Subcutaneous abdominal adipose tissue (tissue), 5 donors: ENCODE data around the gene SLC37A1.

ENCODE experiments used
- H3K27ac ChIP-seq: one replicate; pipeline ENCODE4 v1.7.0; 2013; ENCODE audit warnings: low read depth, mild to moderate bottlenecking, inconsistent platforms, low read length, moderate library complexity
- H3K27me3 ChIP-seq, 5 donors: one replicate each; pipeline ENCODE4 v1.7.0; 2013; ENCODE audit warnings: low read length in 5 of 5, inconsistent platforms in 1 of 5; ENCODE audit not compliant: control insufficient read depth in 5 of 5, insufficient read depth in 4 of 5
- H3K36me3 ChIP-seq, 5 donors: one replicate each; pipeline ENCODE4 v1.7.0; 2013; ENCODE audit warnings: low read length in 5 of 5; ENCODE audit not compliant: control insufficient read depth in 5 of 5, insufficient read depth in 5 of 5
- H3K4me1 ChIP-seq, 5 donors: one replicate each; pipeline ENCODE4 v1.7.0; 2013; ENCODE audit warnings: low read length in 5 of 5, mild to moderate bottlenecking in 3 of 5, moderate library complexity in 1 of 5; ENCODE audit not compliant: control insufficient read depth in 5 of 5, insufficient read depth in 5 of 5
- H3K4me3 ChIP-seq, 5 donors: one replicate each; pipeline ENCODE4 v1.7.0; 2013; ENCODE audit warnings: low read length in 5 of 5, low read depth in 1 of 5
- H3K9ac ChIP-seq, 5 donors: one replicate each; pipeline ENCODE4 v1.7.0; 2013; ENCODE audit warnings: low read length in 5 of 5, mild to moderate bottlenecking in 4 of 5, moderate library complexity in 3 of 5
- H3K9me3 ChIP-seq, 5 donors: one replicate each; pipeline ENCODE4 v1.7.0; 2013; ENCODE audit warnings: low read length in 5 of 5; ENCODE audit not compliant: control insufficient read depth in 5 of 5
- donor health status: healthy.
- donor health status: healthy.
- donor health status: healthy.
- donor health status: healthy.
- donor health status: healthy.

Gene SLC37A1

DNA sequence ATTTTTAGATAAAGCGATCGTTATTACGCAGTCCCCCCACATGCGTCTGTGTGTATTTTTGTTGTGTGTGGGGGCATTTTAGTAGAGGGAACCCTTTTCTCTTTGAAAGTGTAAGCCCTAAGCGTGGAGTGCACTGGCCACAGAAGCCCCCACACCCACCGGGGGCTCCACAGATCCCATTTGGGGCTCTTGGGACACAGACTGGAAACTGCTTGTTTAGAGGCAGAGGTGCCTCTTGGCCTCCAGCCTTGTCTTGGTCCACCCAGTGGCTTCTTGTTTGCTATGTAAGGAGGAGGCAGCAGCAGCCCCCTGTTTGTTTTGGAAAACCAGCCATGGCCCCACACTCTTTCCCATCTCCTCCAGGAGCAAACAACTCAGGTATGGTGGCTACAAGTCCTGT, 42.8 kb downstream of the SLC37A1 start:
- Histone ChIP-seq H3K27ac (no peak overlapping the region), H3K9ac (no peak overlapping the region), H3K36me3 (peaks cover 0 to 59% (median 32%) of the 10 kb centered on the region in 5 donors), H3K4me3 (no peak overlapping the region), H3K27me3 (no peaks in the 10 kb centered on the region), H3K4me1 (no peaks in the 10 kb centered on the region), H3K9me3 (peaks cover 0 to 4% (median 3%) of the 10 kb centered on the region in 5 donors)

DNA sequence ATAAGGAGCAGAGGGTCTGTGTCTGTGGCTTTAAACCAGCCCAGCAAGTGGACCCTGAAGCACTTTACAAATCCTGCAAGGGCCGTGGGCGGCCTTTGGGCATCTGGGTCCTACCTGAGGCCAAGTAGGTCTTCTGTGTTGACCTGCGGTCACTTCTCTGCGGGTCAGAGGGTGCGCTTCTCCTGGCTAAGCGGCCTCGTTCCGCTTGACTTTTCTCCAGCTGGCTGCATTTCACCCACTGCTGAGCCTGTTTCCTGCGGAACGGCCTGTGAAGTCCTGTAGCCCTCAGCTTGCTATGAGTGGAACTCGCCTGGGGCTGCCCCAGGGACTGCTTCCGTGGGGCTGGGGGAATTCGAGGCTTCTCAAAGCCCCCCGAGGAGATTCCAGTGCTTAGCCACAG, 43.3 kb downstream of the SLC37A1 start:
- H3K9ac ChIP-seq: no peak overlapping the region
- no peaks in the 10 kb centered on the region for H3K27me3 ChIP-seq
- H3K4me3 ChIP-seq: no peak overlapping the region
- no peak overlapping the region for H3K27ac ChIP-seq
- H3K4me1 ChIP-seq: no peaks in the 10 kb centered on the region
- peaks cover 0 to 64% (median 36%) of the 10 kb centered on the region in 5 donors for H3K36me3 ChIP-seq
- peaks cover 0 to 4% (median 3%) of the 10 kb centered on the region in 5 donors for H3K9me3 ChIP-seq

DNA sequence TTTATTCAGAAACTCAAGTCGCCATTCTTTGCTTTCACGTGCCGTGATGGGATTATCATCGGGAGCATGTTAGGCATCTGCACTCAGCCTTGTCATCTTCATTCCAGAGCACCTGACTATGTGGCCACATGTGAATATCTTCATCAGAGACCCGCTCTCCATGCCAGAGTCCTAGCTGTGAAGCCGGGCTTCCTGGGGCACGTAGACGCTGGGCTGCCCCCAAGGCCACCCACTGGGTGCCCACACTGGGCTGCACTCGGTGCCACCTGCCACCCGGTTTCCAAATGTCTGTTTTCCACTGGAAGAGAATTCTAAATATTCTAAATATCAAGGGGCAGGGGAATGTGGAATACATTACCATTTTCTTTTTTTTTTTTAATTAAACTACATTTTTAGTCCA, 43.8 kb downstream of the SLC37A1 start:
- Histone ChIP-seq H3K9me3 (peaks cover 0 to 2% (median under 1%) of the 10 kb centered on the region in 5 donors), H3K4me1 (no peaks in the 10 kb centered on the region), H3K27ac (no peak overlapping the region), H3K4me3 (no peak overlapping the region), H3K9ac (no peak overlapping the region), H3K36me3 (peaks cover 0 to 69% (median 41%) of the 10 kb centered on the region in 5 donors), H3K27me3 (no peaks in the 10 kb centered on the region)

DNA sequence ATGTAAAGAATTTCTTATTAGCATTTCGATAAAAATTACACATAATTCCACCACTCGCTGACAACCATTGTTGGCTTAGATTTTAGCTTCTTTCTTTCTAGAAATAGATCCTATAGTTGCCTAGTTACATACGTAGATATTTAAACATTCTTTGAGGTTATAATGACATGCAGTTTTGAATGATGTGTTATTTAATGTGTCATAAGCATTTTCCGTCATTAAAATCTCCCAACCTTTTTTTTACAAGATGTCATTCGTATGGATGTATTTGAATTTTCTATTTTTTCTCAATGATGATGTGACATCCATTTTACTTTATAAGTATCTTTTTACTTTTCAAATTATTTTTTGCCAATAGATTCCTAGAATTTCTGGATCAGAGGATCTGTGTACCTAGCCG, 44.7 kb downstream of the SLC37A1 start:
- Histone ChIP-seq H3K9ac (no peak overlapping the region), H3K27ac (no peak overlapping the region), H3K4me1 (no peaks in the 10 kb centered on the region), H3K9me3 (no peaks in the 10 kb centered on the region), H3K27me3 (no peaks in the 10 kb centered on the region), H3K4me3 (no peak overlapping the region), H3K36me3 (peaks cover 0 to 78% (median 42%) of the 10 kb centered on the region in 5 donors)

DNA sequence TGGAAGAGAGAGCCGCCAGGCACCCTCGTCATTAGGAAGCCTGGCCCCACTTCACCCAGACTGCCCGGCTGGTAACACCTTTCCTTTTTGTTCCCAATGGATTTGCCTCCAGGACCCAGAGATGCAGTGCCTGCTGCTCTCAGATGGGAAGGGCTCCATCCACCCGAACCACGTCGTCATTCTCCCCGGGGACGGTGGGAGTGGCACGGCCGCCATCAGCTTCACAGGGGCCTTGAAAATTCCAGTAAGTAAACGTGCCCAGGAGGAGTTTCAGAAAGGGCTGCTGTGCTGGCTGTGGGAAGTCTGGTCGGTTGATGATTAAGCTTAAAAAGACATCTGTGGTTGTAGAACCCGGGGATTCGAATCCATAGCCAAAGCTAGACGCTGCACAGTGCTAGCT, 45.2 kb downstream of the SLC37A1 start:
- no peak overlapping the region for H3K9ac ChIP-seq
- no peak overlapping the region for H3K4me3 ChIP-seq
- H3K27me3 ChIP-seq: no peaks in the 10 kb centered on the region
- no peaks in the 10 kb centered on the region for H3K9me3 ChIP-seq
- no peaks in the 10 kb centered on the region for H3K4me1 ChIP-seq
- H3K36me3 ChIP-seq: peaks cover 0 to 81% (median 46%) of the 10 kb centered on the region in 5 donors
- H3K27ac ChIP-seq: no peak overlapping the region

DNA sequence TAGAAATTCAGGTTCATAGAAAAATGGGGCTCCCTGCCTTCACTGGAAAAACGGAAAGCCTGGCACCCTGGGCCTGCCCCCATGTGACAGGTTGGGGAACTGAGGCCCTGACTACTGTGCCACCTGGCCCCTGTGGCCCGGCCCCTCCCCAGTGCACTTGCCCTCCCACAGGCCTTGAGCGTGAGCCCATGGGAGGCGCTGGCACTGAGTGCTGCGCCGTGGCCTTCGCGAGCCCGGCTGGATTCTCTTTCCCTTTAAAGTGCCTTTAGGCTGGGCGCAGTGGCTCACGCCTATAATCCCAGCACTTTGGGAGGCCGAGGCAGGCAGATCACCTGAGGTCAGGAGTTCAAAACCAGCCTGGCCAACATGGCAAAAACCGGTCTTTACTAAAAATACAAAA, 45.7 kb downstream of the SLC37A1 start:
- no peak overlapping the region for H3K9ac ChIP-seq
- H3K36me3 ChIP-seq: peaks cover 0 to 81% (median 43%) of the 10 kb centered on the region in 5 donors
- no peaks in the 10 kb centered on the region for H3K9me3 ChIP-seq
- no peaks in the 10 kb centered on the region for H3K27me3 ChIP-seq
- no peak overlapping the region for H3K27ac ChIP-seq
- no peaks in the 10 kb centered on the region for H3K4me1 ChIP-seq
- H3K4me3 ChIP-seq: no peak overlapping the region

DNA sequence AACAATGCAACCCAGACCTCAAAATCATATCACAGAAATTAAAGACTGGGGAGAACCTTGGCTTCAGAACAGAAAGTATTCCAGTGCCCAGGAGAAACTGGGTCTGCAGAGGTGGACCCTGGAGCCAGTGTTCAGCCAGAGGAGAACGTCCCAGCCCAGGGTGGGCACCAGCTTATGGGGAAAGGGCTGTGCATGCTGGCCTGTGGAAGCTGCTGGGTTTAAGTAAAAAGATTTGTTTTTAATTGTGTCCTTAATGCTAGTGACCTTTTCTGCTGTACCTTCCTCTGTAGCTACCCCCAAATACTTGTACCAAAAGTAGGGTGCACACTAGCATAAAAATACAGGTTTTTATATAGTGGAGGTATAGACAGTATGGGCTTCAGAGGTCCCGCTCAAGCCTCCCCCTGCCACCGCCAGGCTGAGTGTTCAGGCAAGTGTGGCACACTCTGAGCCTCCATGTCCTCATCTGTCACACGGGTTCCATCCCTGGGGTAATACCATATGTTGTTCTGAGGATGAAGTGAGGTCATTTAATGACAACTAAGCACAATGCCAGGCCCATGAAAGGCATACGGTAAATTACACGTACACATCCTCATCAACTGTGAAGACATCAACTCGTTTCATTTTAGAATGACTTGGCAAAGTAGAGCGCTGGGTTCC, 47.0 kb downstream of the SLC37A1 start:
- Histone ChIP-seq H3K27ac (no peak overlapping the region), H3K9me3 (no peaks in the 10 kb centered on the region), H3K4me3 (no peak overlapping the region), H3K36me3 (peaks cover 0 to 86% (median 42%) of the 10 kb centered on the region in 5 donors), H3K9ac (no peak overlapping the region), H3K4me1 (no peaks in the 10 kb centered on the region), H3K27me3 (no peaks in the 10 kb centered on the region)

DNA sequence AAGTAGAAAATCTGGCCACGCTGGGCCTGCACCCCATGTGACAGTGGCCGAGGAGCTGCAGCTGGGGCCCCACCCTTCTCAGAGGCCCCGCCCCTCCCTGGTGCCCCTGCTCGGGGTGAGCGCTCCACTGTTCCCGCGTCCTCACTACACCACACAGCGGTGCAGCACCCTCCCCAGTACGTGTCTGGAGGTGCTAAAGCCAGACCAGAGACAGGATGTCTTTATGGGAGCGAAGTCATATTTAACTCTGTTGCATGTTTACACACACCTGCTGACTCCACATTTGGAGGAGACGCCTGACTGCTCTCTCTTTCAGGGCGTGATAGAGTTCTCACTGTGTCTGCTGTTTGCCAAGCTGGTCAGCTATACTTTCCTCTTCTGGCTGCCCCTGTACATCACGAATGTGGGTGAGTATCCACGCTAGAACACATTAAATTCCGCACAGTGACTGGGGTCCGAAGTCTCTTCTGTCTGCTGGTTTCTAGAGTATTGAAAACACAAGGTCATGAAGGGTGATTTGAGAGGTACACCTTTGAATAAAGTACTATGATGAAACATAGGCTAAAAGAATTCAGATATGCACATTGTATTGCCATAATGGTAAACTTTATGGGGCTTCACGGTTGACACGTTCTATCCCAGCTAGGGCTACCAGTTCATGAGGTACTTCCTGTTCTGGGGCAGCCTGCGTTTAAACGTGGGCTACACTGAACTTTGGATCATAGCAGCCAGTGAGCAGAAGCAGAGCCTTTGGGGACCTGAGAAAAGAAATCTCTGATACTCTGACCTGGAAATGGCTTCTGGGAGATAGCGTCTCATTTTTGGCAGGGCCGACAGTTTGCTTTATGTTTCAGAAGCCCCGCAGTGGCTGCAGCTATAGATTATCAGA, 48.4 kb downstream of the SLC37A1 start:
- Histone ChIP-seq H3K9me3 (no peaks in the 10 kb centered on the region), H3K9ac (no peak overlapping the region), H3K27me3 (peaks cover 0 to 2% (median 0%) of the 10 kb centered on the region in 5 donors), H3K36me3 (peaks cover 0 to 86% (median 30%) of the 10 kb centered on the region in 5 donors), H3K4me1 (no peaks in the 10 kb centered on the region), H3K27ac (no peak overlapping the region), H3K4me3 (no peak overlapping the region)

DNA sequence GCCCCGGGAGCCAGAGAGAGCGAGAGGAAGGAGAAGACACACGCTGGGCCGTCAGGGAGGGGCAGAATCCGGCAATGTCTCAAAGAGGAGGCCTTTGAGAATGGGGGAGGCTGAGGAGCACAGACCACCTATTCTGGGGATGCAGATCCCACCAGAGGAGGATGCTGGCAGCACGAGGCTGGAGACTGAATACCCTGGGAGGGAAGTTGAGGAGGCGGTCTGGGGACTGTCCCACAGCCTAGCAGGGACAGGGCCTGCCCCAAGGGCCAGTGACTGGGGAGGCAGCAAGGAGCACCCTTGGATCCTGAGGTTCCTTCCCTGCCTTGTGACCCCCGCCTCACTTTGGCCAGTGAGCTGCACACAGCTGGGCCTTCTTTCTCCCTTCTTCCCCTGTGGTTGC, 49.2 kb downstream of the SLC37A1 start:
- no peak overlapping the region for H3K9ac ChIP-seq
- H3K4me1 ChIP-seq: no peaks in the 10 kb centered on the region
- H3K36me3 ChIP-seq: peaks cover 0 to 85% (median 28%) of the 10 kb centered on the region in 5 donors
- H3K4me3 ChIP-seq: no peak overlapping the region
- H3K9me3 ChIP-seq: no peaks in the 10 kb centered on the region
- H3K27ac ChIP-seq: no peak overlapping the region
- peaks cover 0 to 2% (median 0%) of the 10 kb centered on the region in 5 donors for H3K27me3 ChIP-seq

DNA sequence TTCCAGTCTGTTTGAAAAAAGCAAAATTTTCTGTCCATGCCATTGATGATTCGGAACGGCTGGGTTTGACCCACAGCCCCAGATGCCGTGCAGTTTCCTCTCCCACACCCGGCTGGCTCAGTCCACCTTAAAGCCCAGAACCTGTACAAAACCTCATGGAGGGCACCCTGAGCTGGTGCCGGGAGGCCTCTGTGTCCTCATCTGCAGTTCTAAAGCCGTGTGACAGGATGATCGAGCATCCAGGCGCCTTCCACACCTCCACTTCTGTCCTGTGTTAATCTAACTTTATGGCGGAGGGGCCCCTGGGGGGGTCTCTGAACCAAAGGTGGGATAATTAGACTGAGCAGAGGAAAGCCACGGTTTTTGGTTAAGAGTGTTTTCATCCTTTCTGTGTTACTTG, 49.6 kb downstream of the SLC37A1 start:
- peaks cover 0 to 2% (median 0%) of the 10 kb centered on the region in 5 donors for H3K27me3 ChIP-seq
- no peak overlapping the region for H3K9ac ChIP-seq
- no peaks in the 10 kb centered on the region for H3K4me1 ChIP-seq
- no peak overlapping the region for H3K27ac ChIP-seq
- H3K4me3 ChIP-seq: no peak overlapping the region
- H3K36me3 ChIP-seq: peaks cover 0 to 89% (median 30%) of the 10 kb centered on the region in 5 donors
- no peaks in the 10 kb centered on the region for H3K9me3 ChIP-seq
